Measurements from ENCODE around the gene CACNG6. TPM values are rescaled to one million over a fixed set of nuclear protein-coding genes. Genes with fewer than 3 reads are reported as not detected.

CACNG6 gene
- total RNA-seq, 1 experiment from 2014 or later: not detected

GRCh38 chr19:53998223-53998622 is 6.8 kb downstream of the CACNG6 start:
- POLR2A ChIA-PET (ENCODE audit: unreplicated experiment): no interaction called here
- no peaks in the 10 kb centered on the region for H3F3A ChIP-seq (ENCODE audit: low read length, unreplicated experiment)
- peaks cover 17% of the 10 kb centered on the region for H3K4me1 ChIP-seq (ENCODE audit: insufficient read depth, low read length)

GRCh38 chr19:53999694-54000093 is 8.3 kb downstream of the CACNG6 start:
- BruUV-seq (replicated peaks): no TSS peak
- CTCF ChIA-PET: no interaction called here
- Histone ChIP-seq H3K9me3 (ENCODE audit: low read length) (no peaks in the 10 kb centered on the region), H3K27me3 (ENCODE audit: low read length) (no peaks in the 10 kb centered on the region; the same call in 1 of the 2 replicates), H4K20me1 (ENCODE audit: low read length) (no peaks in the 10 kb centered on the region), H3K79me2 (ENCODE audit: low read length) (no peaks in the 10 kb centered on the region), H3K9me2 (replicated peaks; ENCODE audit: low read length) (no peaks in the 10 kb centered on the region), H3K4me2 (ENCODE audit: low read length) (no peak overlapping the region), H3K36me3 (ENCODE audit: low read depth, low read length) (no peaks in the 10 kb centered on the region), H3F3A (ENCODE audit: low read length, unreplicated experiment) (no peaks in the 10 kb centered on the region), H3K4me1 (ENCODE audit: insufficient read depth, low read length) (peaks cover 21% of the 10 kb centered on the region), H3K9ac (ENCODE audit: low read length) (no peak overlapping the region), H2AFZ (ENCODE audit: low read length) (no peak overlapping the region), H3K27ac (ENCODE audit: low read length) (no peak overlapping the region), H3K4me3 (ENCODE audit: low read length) (no peak overlapping the region)
- intact Hi-C loops (cut with micrococcal nuclease): no loop called here
- no peak for ATAC-seq
- no peak for TF ChIP-seq EZH2 (IDR thresholded peaks at IDR 0.05; ENCODE audit: low read length, unreplicated experiment)
- TF ChIP-seq CTCF (conservative IDR thresholded peaks at IDR 0.05; ENCODE audit: low read depth, low read length): no peak
- no peak for DNase-seq
- POLR2A ChIA-PET (ENCODE audit: unreplicated experiment): no interaction called here

More at GRCh38 chr19:53998223-53998622, 6.8 kb downstream of the CACNG6 start:
- Histone ChIP-seq H3K9me3 (ENCODE audit: low read length) (no peaks in the 10 kb centered on the region), H3K36me3 (ENCODE audit: low read depth, low read length) (no peaks in the 10 kb centered on the region), H3K27ac (ENCODE audit: low read length) (no peak overlapping the region), H3K4me3 (ENCODE audit: low read length) (no peak overlapping the region), H3K27me3 (ENCODE audit: low read length) (no peaks in the 10 kb centered on the region; the same call in 1 of the 2 replicates), H2AFZ (ENCODE audit: low read length) (no peak overlapping the region), H3K9ac (ENCODE audit: low read length) (no peak overlapping the region), H4K20me1 (ENCODE audit: low read length) (no peaks in the 10 kb centered on the region), H3K9me2 (replicated peaks; ENCODE audit: low read length) (no peaks in the 10 kb centered on the region), H3K79me2 (ENCODE audit: low read length) (no peaks in the 10 kb centered on the region), H3K4me2 (ENCODE audit: low read length) (no peak overlapping the region)
- DNase-seq: no peak
- no peak for ATAC-seq
- CTCF ChIA-PET: no interaction called here
- no TSS peak for BruUV-seq (replicated peaks)
- no peak for TF ChIP-seq EZH2 (IDR thresholded peaks at IDR 0.05; ENCODE audit: low read length, unreplicated experiment)
- TF ChIP-seq EZH2phosphoT487 (IDR thresholded peaks at IDR 0.05; ENCODE audit: borderline replicate concordance, low read length): no peak
- TF ChIP-seq CTCF (conservative IDR thresholded peaks at IDR 0.05; ENCODE audit: low read depth, low read length): no peak
- intact Hi-C loops (cut with micrococcal nuclease): no loop called here

GRCh38 chr19:54001496-54001895 is 10.1 kb downstream of the CACNG6 start:
- Histone ChIP-seq H3F3A (ENCODE audit: low read length, unreplicated experiment) (no peaks in the 10 kb centered on the region), H3K9ac (ENCODE audit: low read length) (no peak overlapping the region; the same call in 1 of the 2 replicates), H3K4me3 (ENCODE audit: low read length) (no peak overlapping the region), H3K79me2 (ENCODE audit: low read length) (no peaks in the 10 kb centered on the region), H4K20me1 (ENCODE audit: low read length) (no peaks in the 10 kb centered on the region), H3K9me3 (ENCODE audit: low read length) (no peaks in the 10 kb centered on the region), H3K4me1 (ENCODE audit: insufficient read depth, low read length) (peaks cover 21% of the 10 kb centered on the region), H3K4me2 (ENCODE audit: low read length) (peak overlapping the region; percentile 64; the same call in 1 of the 2 replicates), H2AFZ (ENCODE audit: low read length) (no peak overlapping the region), H3K27me3 (ENCODE audit: low read length) (no peaks in the 10 kb centered on the region; the same call in 1 of the 2 replicates), H3K27ac (ENCODE audit: low read length) (peak overlapping the region; percentile 75), H3K9me2 (replicated peaks; ENCODE audit: low read length) (no peaks in the 10 kb centered on the region), H3K36me3 (ENCODE audit: low read depth, low read length) (no peaks in the 10 kb centered on the region)
- TF ChIP-seq EZH2phosphoT487 (IDR thresholded peaks at IDR 0.05; ENCODE audit: borderline replicate concordance, low read length) (no peak), EZH2 (IDR thresholded peaks at IDR 0.05; ENCODE audit: low read length, unreplicated experiment) (no peak), CTCF (conservative IDR thresholded peaks at IDR 0.05; ENCODE audit: low read depth, low read length) (no peak)
- intact Hi-C loops (cut with micrococcal nuclease): no loop called here
- no peak for ATAC-seq
- CTCF ChIA-PET: interaction anchor here (0.7 kb wide), 1 partner anchor 64 kb away, joined by 5 read pairs; no protein-coding TSS in a partner anchor
- no peak for DNase-seq
- POLR2A ChIA-PET (ENCODE audit: unreplicated experiment): no interaction called here
- BruUV-seq (replicated peaks): no TSS peak
